K562 (cell line): ENCODE results near the gene THUMPD2.

Experiments used
- CCNT2 ChIP-seq: IDR thresholded peaks from 2 replicates; pipeline ENCODE4 v1.6.1; 2011; ENCODE audit warnings: borderline replicate concordance, low read depth, mild to moderate bottlenecking, moderate library complexity, mixed read lengths, low read length; ENCODE audit not compliant: insufficient read length; ENCODE audit errors: extremely low read depth
- CTCF ChIP-seq, 3 experiments: IDR thresholded peaks in 2 of 3; conservative IDR thresholded peaks in 1 of 3; 2 replicates each; pipeline ENCODE4 v1.5.1; 2011 to 2012; ENCODE audit warnings: low read length in 3 of 3, mild to moderate bottlenecking in 3 of 3, control low read depth in 2 of 3, improper control_type of control experiment in 1 of 3, inconsistent platforms in 1 of 3, low read depth in 1 of 3, mixed read lengths in 1 of 3, moderate library complexity in 1 of 3; ENCODE audit not compliant: insufficient read depth in 2 of 3
- E2F8 ChIP-seq: fragments of 450-650 bp; IDR thresholded peaks from 2 replicates; pipeline ENCODE4 v1.7.1; 2018; ENCODE audit warnings: mild to moderate bottlenecking, low read depth; ENCODE audit not compliant: partially characterized antibody
- NR3C1 ChIP-seq: sonication (generic); formaldehyde crosslinking; IDR thresholded peaks from 2 replicates; pipeline ENCODE4 v1.8.1; 2022; ENCODE audit warnings: missing genetic modification reagents
- RAD21 ChIP-seq, 2 experiments: fragments of 250-450 bp in 1 of 2; fragments of 450-650 bp in 1 of 2; sonication (Bioruptor Pico) in 1 of 2; formaldehyde crosslinking in 1 of 2; IDR thresholded peaks in 1 of 2; conservative IDR thresholded peaks in 1 of 2; 2 replicates each; pipeline versions ENCODE4 v1.4.0 to v1.8.0; 2020 to 2022; ENCODE audit warnings: mild to moderate bottlenecking in 2 of 2, moderate library complexity in 1 of 2

GRCh38 chr2:39735648-39736047 lies 43.4 kb downstream of the THUMPD2 start:
- no peak for TF ChIP-seq CCNT2
- no peak for TF ChIP-seq RAD21 (CRISPR knock-in tag; conservative IDR thresholded peaks at IDR 0.05 in 1 of 2, IDR thresholded peaks at IDR 0.05 in 1 of 2)
- TF ChIP-seq NR3C1 (CRISPR knock-in tag): no peak
- TF ChIP-seq E2F8: no peak
- no peak for TF ChIP-seq CTCF (IDR thresholded peaks at IDR 0.05 in 2 of 3, conservative IDR thresholded peaks at IDR 0.05 in 1 of 3; ENCODE audit: insufficient read depth in 2 of 3, low read depth in 1 of 3, low read length in 3 of 3)
